ENCODE data around the gene MTARC1.

MTARC1 gene

GRCh38 chr1:220818421-220819173 is 31.9 kb downstream of the MTARC1 start:
- Mint-ChIP-seq H3K27ac (no peak overlapping the region), H3K27me3 (peaks cover 8 to 30% of the 10 kb centered on the region in 2 donors)
- no peak for ATAC-seq (replicated peaks)

GRCh38 chr1:220819467-220820026 is 32.8 kb downstream of the MTARC1 start:
- Mint-ChIP-seq H3K27ac (no peak overlapping the region), H3K9me3 (peaks cover 0 to 1% of the 10 kb centered on the region in 2 donors), H3K27me3 (peaks cover 0 to 21% of the 10 kb centered on the region in 2 donors), H3K4me1 (ENCODE audit: low read depth in 2 of 2) (no peaks in the 10 kb centered on the region), H3K4me3 (no peak overlapping the region), H3K36me3 (ENCODE audit: insufficient read depth) (no peaks in the 10 kb centered on the region)
- DNase-seq (no peak), ATAC-seq (replicated peaks) (no peak)

More at GRCh38 chr1:220818421-220819173, 31.9 kb downstream of the MTARC1 start:
- Mint-ChIP-seq H3K4me1 (ENCODE audit: low read depth in 2 of 2) (no peaks in the 10 kb centered on the region), H3K9me3 (peaks cover 0 to 1% of the 10 kb centered on the region in 2 donors), H3K36me3 (ENCODE audit: insufficient read depth) (no peaks in the 10 kb centered on the region), H3K4me3 (no peak overlapping the region)
- DNase-seq: no peak

- Mint-ChIP-seq H3K4me1 (ENCODE audit: low read depth in 2 of 2) (peaks cover 0 to 2% of the 10 kb centered on the region in 2 donors), H3K27ac (no peak overlapping the region), H3K9me3 (peaks cover 0 to 1% of the 10 kb centered on the region in 2 donors), H3K36me3 (ENCODE audit: insufficient read depth) (no peaks in the 10 kb centered on the region), H3K4me3 (no peak overlapping the region), H3K27me3 (peaks cover 21 to 26% of the 10 kb centered on the region in 2 donors)
- DNase-seq (no peak), ATAC-seq (replicated peaks) (no peak)
These were observed 37.6 kb downstream of the MTARC1 start for GRCh38 chr1:220824031-220824989.

- no peaks in the 10 kb centered on the region for H3K9me3 Mint-ChIP-seq
- H3K36me3 Mint-ChIP-seq (ENCODE audit: insufficient read depth): no peaks in the 10 kb centered on the region
- DNase-seq (no peak), ATAC-seq (replicated peaks) (no peak)
- peaks cover 0 to 2% of the 10 kb centered on the region in 2 donors for H3K4me1 Mint-ChIP-seq (ENCODE audit: low read depth in 2 of 2)
- no peak overlapping the region for H3K27ac Mint-ChIP-seq
- H3K4me3 Mint-ChIP-seq: no peak overlapping the region
- peaks cover 27 to 39% of the 10 kb centered on the region in 2 donors for H3K27me3 Mint-ChIP-seq
These were observed 39.3 kb downstream of the MTARC1 start for GRCh38 chr1:220825819-220826551.

GRCh38 chr1:220826729-220827128 is 40.0 kb downstream of the MTARC1 start:
- Mint-ChIP-seq H3K36me3 (ENCODE audit: insufficient read depth) (no peaks in the 10 kb centered on the region), H3K4me1 (ENCODE audit: low read depth in 2 of 2) (peaks cover 0 to 2% of the 10 kb centered on the region in 2 donors), H3K27ac (no peak overlapping the region), H3K9me3 (no peaks in the 10 kb centered on the region), H3K4me3 (no peak overlapping the region), H3K27me3 (peaks cover 29 to 45% of the 10 kb centered on the region in 2 donors)
- DNase-seq: no peak
- ATAC-seq (replicated peaks): no peak

- DNase-seq (no peak), ATAC-seq (replicated peaks) (no peak)
- H3K36me3 Mint-ChIP-seq (ENCODE audit: insufficient read depth): no peaks in the 10 kb centered on the region
- H3K27ac Mint-ChIP-seq: no peak overlapping the region
- H3K4me3 Mint-ChIP-seq: no peak overlapping the region
- H3K9me3 Mint-ChIP-seq: no peaks in the 10 kb centered on the region
- H3K27me3 Mint-ChIP-seq: peaks cover 29 to 45% of the 10 kb centered on the region in 2 donors
- peaks cover 0 to 2% of the 10 kb centered on the region in 2 donors for H3K4me1 Mint-ChIP-seq (ENCODE audit: low read depth in 2 of 2)
These were observed 40.9 kb downstream of the MTARC1 start for GRCh38 chr1:220827445-220828178.

- no peak for ATAC-seq (replicated peaks)
- H3K27me3 Mint-ChIP-seq: peaks cover 29 to 45% of the 10 kb centered on the region in 2 donors
- no peaks in the 10 kb centered on the region for H3K36me3 Mint-ChIP-seq (ENCODE audit: insufficient read depth)
- no peak overlapping the region for H3K4me3 Mint-ChIP-seq
- no peaks in the 10 kb centered on the region for H3K9me3 Mint-ChIP-seq
- no peak overlapping the region for H3K27ac Mint-ChIP-seq
- peaks cover 0 to 2% of the 10 kb centered on the region in 2 donors for H3K4me1 Mint-ChIP-seq (ENCODE audit: low read depth in 2 of 2)
- DNase-seq: no peak
These were observed 41.4 kb downstream of the MTARC1 start for GRCh38 chr1:220828179-220828490.

- Mint-ChIP-seq H3K4me1 (ENCODE audit: low read depth in 2 of 2) (peaks cover 0 to 2% of the 10 kb centered on the region in 2 donors), H3K27me3 (peaks cover 33 to 51% of the 10 kb centered on the region in 2 donors), H3K9me3 (no peaks in the 10 kb centered on the region), H3K36me3 (ENCODE audit: insufficient read depth) (no peaks in the 10 kb centered on the region), H3K4me3 (no peak overlapping the region), H3K27ac (no peak overlapping the region)
- ATAC-seq (replicated peaks) (no peak), DNase-seq (no peak)
These were observed 42.4 kb downstream of the MTARC1 start for GRCh38 chr1:220828950-220829586.

- H3K27me3 Mint-ChIP-seq: peaks cover 21 to 35% of the 10 kb centered on the region in 2 donors
- H3K4me1 Mint-ChIP-seq (ENCODE audit: low read depth in 2 of 2): no peaks in the 10 kb centered on the region
- peaks cover 0 to 7% of the 10 kb centered on the region in 2 donors for H3K9me3 Mint-ChIP-seq
- H3K27ac Mint-ChIP-seq: no peak overlapping the region
- DNase-seq (no peak), ATAC-seq (replicated peaks) (no peak)
- no peak overlapping the region for H3K4me3 Mint-ChIP-seq
- no peaks in the 10 kb centered on the region for H3K36me3 Mint-ChIP-seq (ENCODE audit: insufficient read depth)
These were observed 46.7 kb downstream of the MTARC1 start for GRCh38 chr1:220833436-220833835.

GRCh38 chr1:220834155-220834870 is 47.6 kb downstream of the MTARC1 start:
- H3K27me3 Mint-ChIP-seq: peaks cover 21 to 29% of the 10 kb centered on the region in 2 donors
- H3K4me1 Mint-ChIP-seq (ENCODE audit: low read depth in 2 of 2): no peaks in the 10 kb centered on the region
- H3K4me3 Mint-ChIP-seq: no peak overlapping the region
- DNase-seq (no peak), ATAC-seq (replicated peaks) (no peak)
- H3K27ac Mint-ChIP-seq: no peak overlapping the region
- H3K36me3 Mint-ChIP-seq (ENCODE audit: insufficient read depth): no peaks in the 10 kb centered on the region
- H3K9me3 Mint-ChIP-seq: peaks cover 0 to 7% of the 10 kb centered on the region in 2 donors
